Astrocyte of the spinal cord (primary cell): ENCODE measurements around the gene ROR1.

Experiments used
- DNase-seq: peaks from one replicate; pipeline ENCODE4 v3.0.0; 2011; ENCODE audit warnings: low read depth, low spot score
- H3K4me3 ChIP-seq: 2 replicates; pipeline ENCODE4 v1.5.1; 2011; ENCODE audit warnings: low read depth, mild to moderate bottlenecking, low read length, moderate library complexity
- in situ Hi-C: cut with HindIII; loops from 2 replicates; pipeline ENCODE4 v1.10.0; 2017; ENCODE audit warnings: low sequenced_read_pairs
- TF ChIP-seq, protein P1 (sequence below): IDR thresholded peaks from 2 replicates; pipeline ENCODE4 v1.5.1; 2012; ENCODE audit warnings: low read depth, mild to moderate bottlenecking, low read length, inconsistent platforms

ROR1 gene

DNA sequence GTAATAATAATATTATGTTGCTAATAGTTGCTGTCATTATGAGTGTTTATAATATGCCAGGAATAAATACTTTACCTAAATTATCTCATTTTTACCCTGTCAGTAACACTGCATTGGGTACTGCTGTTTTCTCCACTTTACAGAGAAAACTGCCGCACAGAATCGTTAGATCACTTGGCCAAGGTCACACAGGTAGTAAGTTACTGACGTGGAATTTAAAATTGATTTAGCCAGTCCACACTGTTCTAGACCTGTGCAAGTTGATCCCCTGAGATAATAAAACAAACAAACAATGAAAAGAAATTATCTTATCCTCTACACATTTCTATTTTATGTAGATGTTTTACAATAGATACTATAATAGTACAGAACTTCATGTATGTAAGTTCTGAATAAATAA is 174.1 kb downstream of the ROR1 start:
- DNase-seq = no peak
- H3K4me3 ChIP-seq = no peak overlapping the region
- in situ Hi-C loops = no loop called here
- TF ChIP-seq, protein P1, sequence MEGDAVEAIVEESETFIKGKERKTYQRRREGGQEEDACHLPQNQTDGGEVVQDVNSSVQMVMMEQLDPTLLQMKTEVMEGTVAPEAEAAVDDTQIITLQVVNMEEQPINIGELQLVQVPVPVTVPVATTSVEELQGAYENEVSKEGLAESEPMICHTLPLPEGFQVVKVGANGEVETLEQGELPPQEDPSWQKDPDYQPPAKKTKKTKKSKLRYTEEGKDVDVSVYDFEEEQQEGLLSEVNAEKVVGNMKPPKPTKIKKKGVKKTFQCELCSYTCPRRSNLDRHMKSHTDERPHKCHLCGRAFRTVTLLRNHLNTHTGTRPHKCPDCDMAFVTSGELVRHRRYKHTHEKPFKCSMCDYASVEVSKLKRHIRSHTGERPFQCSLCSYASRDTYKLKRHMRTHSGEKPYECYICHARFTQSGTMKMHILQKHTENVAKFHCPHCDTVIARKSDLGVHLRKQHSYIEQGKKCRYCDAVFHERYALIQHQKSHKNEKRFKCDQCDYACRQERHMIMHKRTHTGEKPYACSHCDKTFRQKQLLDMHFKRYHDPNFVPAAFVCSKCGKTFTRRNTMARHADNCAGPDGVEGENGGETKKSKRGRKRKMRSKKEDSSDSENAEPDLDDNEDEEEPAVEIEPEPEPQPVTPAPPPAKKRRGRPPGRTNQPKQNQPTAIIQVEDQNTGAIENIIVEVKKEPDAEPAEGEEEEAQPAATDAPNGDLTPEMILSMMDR = no peak

DNA sequence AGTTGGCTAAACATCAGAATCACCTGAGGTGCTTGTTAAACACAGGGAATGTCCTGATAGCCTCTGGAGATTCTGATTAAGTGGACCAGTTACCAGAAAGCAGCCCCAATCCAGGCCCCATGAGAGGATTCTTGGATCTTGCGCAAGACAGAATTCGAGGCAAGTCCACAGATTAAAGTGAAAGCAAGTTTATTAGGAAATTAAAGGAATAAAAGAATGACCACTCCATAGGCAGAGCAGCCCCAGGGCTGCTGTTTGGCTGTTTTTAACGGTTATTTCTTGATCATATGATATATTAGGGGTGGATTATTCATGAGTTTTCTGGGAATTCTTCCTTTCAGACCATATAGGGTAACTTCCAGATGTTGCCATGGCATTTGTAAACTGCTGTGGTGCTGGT is 176.2 kb downstream of the ROR1 start:
- no peak overlapping the region for H3K4me3 ChIP-seq
- TF ChIP-seq, protein P1 = no peak
- DNase-seq = no peak
- in situ Hi-C loops = no loop called here

DNA sequence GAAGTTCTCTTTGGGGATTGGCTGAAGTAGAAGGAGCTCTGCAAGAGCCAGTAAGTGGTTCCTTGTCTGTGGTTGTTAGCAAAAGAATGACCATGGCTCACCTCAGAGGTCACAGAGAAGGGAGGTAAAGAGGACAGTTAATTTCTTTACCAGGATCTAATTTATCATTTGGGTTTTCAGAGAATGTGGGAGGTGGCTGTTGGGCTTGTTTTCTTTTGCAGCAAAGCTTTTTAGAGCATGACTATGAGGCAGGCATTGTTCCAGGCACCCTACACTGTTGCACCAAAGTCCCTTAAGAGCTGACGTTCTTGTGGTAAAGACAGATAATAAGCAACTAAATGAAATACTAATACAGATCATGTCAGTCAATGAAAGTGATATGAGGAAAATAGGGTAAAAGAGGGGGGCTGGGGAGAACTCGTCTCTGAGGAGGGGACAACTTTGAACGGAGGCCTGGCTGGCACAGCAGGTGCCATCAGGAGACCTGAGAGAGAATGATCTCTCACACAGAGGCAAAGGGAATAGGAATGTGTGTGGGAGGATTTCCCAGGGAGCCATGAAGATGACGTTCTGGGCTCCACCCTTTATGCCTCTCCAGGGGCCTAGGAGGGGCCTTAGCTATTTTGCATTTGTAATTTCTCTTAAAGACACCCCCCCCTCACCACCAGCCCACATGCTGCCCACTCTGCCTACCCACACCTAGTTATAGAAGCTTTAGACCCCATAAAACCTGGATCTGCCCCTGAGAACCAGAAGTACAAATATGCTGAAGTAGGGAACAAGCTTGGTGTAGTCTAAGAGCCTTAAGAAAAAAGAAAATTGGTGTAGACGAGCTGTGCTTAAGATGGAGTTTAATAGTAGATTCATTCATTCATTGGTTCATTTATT is 177.5 kb downstream of the ROR1 start:
- DNase-seq = peak; percentile 79
- in situ Hi-C loops = no loop called here
- TF ChIP-seq, protein P1 = no peak
- H3K4me3 ChIP-seq = no peak overlapping the region

DNA sequence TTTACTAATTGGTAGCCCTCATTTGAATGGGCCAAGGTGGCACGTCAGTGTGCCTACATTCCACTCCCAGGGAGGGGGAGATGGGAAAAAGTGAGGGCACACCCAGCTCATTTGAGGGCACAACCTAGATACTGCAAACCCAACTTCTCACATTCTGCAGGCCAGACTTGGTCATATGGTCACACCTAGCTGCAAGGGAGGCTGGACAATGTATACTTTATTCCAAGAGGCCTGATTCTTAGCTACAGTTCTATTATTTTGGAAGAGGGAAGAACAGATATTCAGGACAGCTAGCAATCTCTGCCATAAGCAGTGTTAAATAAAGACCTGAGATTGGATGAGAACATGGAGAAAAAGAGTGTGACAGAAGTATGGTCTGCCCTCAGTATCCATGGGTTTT is 180.4 kb downstream of the ROR1 start:
- in situ Hi-C loops = no loop called here
- TF ChIP-seq, protein P1 = no peak
- no peak for DNase-seq
- H3K4me3 ChIP-seq = no peak overlapping the region

DNA sequence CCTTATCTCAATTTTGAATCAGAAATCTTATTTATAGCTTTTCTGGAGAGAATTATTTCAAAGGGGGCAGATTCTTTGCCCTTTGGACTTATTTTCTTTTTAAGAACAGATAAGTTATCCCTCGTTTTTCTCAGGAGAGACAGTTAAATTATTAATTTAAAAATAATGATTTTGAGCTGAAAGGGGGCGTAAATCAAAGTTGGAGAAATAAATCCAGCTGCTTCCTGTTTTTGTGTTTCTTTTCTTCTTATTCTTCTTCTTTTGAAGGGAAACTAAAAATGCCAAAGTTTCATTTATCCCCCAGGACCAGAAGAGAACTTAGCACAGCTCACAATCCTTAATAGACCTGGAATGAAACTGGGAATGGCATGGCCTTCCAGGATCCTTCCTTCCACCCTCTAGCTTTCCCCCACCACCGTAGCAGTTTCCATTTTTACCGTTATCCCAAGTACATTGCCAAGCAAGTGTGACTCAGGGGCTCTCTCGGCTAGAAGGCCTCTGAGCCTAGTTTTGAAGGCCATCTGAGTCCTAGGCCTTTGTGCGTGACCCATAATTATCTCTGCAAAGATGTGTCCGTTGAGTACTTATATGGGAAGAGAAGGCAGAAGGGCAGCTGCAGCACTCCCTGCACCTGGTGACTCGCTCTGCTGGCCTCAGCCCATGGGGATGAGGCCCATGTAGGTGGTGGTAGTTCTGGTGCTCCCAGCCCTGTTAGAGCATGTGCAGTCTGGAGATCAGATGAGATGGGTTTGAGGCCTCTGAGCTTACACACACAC is 181.7 kb downstream of the ROR1 start:
- no peak overlapping the region for H3K4me3 ChIP-seq
- TF ChIP-seq, protein P1 = no peak
- in situ Hi-C loops = no loop called here
- no peak for DNase-seq

DNA sequence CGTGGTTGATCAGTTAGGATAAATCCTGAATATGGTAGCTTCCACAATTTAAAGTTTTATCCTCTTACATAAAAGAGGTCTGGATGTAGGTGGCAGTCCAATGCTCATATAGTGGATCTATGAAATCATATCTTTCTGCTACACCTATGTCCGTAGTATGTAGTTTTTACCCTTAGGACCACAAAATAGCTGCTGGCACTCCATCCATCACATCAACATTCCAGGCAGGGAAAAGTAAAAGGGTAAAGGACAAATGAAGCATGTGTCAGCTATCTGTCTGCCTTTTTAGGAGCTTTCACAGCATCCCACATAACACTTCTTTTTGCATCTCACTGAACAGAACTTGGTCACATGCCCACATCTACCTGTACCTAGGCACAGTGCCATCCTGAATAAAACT is 184.7 kb downstream of the ROR1 start:
- DNase-seq = no peak
- TF ChIP-seq, protein P1 = no peak
- H3K4me3 ChIP-seq = no peak overlapping the region
- in situ Hi-C loops = no loop called here
